Measurements from ENCODE around the gene DLGAP1.
A peak's percentile ranks its signal among the peaks of the same experiment; 100 is the strongest.

Gene DLGAP1

DNA sequence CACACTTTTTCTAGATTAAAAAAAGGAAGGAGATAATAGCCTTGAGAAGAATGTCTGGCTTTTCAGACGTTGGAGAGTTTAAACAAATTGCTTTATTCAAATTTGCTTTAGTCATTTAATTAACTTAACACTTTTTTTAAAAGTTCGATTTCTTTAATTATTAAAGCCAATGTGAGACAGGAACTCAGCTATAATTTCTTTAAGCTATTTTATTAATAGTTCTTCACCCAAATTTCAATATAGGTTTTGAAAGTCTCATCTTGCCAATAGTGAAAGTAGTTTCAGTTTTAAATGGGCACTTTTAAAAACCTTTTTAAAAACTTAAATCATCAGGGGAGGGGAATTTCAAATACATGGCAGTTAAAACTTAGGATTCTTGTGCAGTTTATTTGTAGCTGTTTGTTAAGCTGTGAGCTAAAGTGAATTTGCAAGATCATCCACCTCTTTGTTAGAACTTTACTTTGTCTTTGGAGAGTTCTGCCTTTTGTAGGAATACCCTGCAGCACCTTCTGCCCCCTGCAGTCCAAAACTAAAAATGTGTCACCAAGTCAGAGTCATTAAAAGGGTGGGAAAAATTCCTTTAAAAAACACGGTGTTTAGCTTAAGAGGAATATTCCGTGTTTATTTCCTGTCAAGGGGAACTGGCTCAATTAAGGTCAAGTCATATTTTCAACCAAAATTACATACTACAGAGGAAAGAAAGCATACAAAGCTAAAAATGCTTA lies 1000.6 kb downstream of the DLGAP1 start:
- DNase-seq = peak; percentile 20 to 50

DNA sequence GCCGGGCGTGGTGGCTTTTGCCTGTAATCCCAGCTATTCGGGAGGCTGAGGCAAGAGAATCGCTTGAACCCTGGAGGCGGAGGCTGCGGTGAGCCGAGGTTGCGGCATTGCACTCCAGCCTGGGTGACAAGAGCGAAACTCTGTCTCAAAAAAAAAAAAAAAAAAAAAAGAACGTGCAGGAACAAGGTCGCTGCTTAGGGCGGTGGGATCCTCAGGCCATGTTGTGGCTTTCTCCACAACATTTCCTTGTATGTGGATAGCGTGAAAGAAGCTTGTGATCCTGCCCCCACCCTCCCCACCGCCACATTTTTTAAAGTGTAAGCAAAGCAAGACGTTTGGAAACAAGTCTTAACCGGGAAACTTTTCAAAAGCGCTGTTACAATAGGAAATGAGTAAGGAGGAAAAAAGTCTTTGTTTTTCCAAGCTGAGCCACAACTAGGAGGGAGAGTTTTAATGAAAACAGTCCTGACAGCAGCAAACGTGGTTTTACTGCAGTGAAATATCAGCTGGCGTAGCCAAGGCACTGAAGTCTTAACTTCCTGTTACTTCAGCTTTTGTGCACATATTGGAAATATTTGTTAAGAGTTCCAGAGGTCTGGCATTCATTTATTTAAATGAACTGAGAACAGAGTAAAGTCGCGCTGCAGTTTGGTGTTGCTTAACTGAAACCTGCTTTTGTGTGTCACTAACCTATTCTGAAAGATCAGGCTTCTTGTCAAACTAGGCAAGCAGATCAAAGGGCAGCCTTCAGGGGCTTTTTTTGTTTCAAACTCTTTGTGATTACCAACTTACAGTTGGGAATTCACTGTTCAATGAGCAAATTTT lies 1001.4 kb downstream of the DLGAP1 start:
- DNase-seq = peak; percentile 14 to 33

GRCh38 chr18:3452750-3453539 lies 1002.2 kb downstream of the DLGAP1 start:
- DNase-seq = no peak

- peak in 1 of 2 experiments; percentile 62 for DNase-seq
These were observed 1002.9 kb downstream of the DLGAP1 start for GRCh38 chr18:3451989-3452749.

DNA sequence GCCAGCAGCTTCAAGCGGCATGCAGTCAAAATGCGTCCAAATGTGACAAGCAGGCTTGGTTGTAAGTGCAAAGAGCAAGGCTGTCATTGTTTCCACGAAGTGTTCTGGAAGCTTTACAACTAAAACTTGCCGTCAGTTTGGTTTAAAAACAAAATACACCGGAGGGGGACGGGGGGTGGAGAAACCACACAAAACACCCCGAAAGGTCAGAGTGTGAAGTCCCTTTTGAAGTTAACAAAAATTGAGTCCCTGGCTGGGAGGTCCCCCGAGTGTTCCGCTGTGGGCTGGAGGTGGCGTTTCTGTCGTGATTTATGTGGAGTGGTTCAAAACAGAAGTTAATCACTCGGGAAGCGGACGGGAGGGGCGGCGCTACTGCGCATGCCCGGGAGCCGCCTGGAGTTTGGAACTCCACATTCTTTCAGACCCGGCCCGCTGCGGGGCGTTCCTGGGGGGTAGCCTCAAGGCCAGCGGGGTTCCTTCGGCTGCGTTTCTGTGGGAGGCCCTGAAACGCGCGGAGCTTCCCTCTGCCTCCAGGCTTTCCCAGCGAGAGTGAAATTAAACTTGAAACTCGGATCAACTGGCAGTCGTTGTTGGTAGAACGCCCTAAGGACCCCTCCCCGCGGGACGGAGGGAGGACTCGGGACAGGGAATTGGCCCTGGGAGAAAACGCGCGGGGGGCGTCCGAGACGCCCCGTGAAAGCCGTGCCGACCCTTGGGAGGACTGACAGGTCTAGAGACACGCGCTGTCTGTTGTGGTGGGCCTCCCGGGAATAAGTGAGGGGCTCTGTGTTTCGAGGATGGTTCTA lies 1003.7 kb downstream of the DLGAP1 start:
- DNase-seq = peak; percentile 6 to 65

GRCh38 chr18:3450799-3451182 lies 1004.3 kb downstream of the DLGAP1 start:
- no peak for DNase-seq

GRCh38 chr18:3450012-3450798 lies 1004.9 kb downstream of the DLGAP1 start, which contains the start of gene TGIF1:
TGIF1 (plus strand) TSS chr18:3450172; CDS start chr18:3450490, 318 bp downstream.
- DNase-seq = peak; percentile 47 to 80

GRCh38 chr18:3449512-3450011 lies 1005.5 kb downstream of the DLGAP1 start:
- peak; percentile 56 to 75 for DNase-seq

DNA sequence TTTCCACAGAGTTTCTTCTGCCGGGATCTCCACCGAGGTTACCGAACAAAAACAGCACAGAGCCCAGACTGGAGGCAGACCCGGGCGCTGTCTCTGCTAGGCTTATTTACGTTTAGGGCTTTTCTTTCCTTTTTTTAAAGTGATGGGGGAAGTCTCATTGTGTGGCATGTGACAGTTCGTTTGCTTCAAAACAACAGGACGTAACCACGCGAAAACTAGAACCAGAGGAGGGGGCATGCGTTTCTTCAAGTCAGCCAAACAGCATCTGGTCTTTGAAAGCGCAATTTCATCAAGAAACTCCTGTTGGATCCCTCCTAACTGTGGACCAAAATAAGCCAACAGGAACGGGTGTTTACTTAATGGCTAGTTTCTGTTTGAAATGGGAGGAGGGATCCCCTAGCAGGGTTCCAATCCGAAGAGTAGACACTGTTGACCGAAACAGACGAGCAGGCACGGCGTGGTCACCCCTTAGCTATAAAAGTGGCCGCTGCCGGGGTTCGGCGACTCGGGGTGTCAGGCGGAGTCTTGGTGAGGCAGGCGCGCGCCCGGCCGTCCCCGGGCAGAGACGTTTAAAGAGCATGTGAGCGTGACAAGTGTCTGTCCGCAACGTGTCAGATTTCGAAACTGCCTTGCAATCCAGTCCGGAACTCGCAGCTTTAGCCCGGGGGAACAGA lies 1006.1 kb downstream of the DLGAP1 start:
- peak; percentile 64 to 75 for DNase-seq

DNA sequence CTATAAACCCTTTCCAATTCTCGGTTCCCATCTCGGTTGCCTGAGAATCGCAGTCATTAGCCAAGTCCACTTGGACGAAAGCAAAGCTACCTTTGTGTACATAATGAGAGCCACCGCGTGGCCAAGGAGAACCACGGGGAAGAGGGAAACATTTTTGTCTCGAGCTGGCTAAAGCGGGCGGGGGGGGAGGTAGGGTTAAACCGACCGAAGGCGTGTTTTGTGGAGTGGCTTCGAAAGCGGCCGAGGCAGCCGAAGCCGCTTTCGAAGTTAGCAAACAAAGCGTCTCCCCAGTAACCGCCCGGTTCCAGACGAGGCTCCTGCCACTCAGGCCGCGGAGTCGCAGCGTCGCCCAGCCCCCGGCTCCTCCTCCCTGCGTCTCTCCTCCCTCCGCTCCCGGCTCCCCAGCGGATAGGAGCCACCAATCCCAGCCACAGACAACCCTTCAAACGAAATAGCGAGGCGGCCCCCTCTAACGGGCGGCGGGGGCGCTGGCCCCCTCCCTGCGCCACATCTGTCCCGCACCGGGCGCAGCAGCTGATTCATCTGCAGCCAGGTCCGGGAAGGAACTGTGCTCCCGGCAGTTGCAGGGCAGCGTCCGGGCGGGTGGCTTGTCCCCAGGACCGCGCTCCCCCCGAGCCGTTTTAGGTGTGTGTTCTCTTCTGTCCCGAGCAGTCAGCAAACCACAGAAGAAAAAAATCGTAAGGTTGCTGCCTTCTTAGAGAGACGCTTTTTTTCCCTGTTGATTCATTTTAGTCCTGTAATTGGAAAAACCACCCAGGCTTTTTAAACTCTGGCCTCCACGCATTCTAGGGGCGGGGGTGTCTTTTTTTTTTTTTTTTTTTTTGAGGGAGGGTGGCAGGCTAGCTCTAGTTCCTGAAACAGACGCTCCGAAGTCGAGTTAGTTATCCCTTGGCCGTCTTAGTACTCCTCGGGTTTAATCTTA lies 1006.9 kb downstream of the DLGAP1 start:
- peak; percentile 89 to 95 for DNase-seq

- DNase-seq = peak in 1 of 2 experiments; percentile 71
These were observed 1007.8 kb downstream of the DLGAP1 start for GRCh38 chr18:3447068-3447894.
